Mesothelial cell of epicardium (in vitro differentiated cells): ENCODE measurements around the gene TAF8. TPM values are rescaled to one million over a fixed set of nuclear protein-coding genes. Genes with fewer than 3 reads are reported as not detected.

Experiments used
- DNase-seq, 2 experiments: peaks; one replicate each; pipeline ENCODE4 v3.0.0; 2021; ENCODE audit warnings: low spot score in 2 of 2; ENCODE audit not compliant: unreplicated experiment in 2 of 2
- H3K27ac Mint-ChIP-seq: 2 replicates; pipeline ENCODE4 v1.8.0; 2021; ENCODE audit warnings: mixed read lengths
- H3K27me3 Mint-ChIP-seq: 2 replicates; pipeline ENCODE4 v1.8.0; 2021; ENCODE audit warnings: low read depth, mixed read lengths
- H3K36me3 Mint-ChIP-seq: 2 replicates; pipeline ENCODE4 v1.8.0; 2021; ENCODE audit warnings: mixed read lengths
- H3K4me1 Mint-ChIP-seq: 2 replicates; pipeline ENCODE4 v1.8.0; 2021; ENCODE audit warnings: mixed read lengths
- H3K4me3 Mint-ChIP-seq: 2 replicates; pipeline ENCODE4 v1.8.0; 2021; ENCODE audit warnings: mild to moderate bottlenecking, moderate library complexity, mixed read lengths
- H3K9me3 Mint-ChIP-seq: 2 replicates; pipeline ENCODE4 v1.8.0; 2021; ENCODE audit warnings: mixed read lengths
- total RNA-seq: library from RNA; stranded (reverse); gene quantifications from 3 replicates; pipeline ENCODE4 v1.2.1, GENCODE V29; 2021
- TF ChIP-seq, protein P1 (sequence below): fragments of 200-600 bp; sonication (generic); IDR thresholded peaks from one replicate; pipeline ENCODE4 v1.5.0; 2021; ENCODE audit warnings: antibody characterized with exemption; ENCODE audit not compliant: unreplicated experiment

Gene TAF8
- total RNA-seq, 1 donor from 2014 or later: 38.9 TPM

GRCh38 chr6:42135722-42136121 lies 85.4 kb downstream of the TAF8 start:
- Mint-ChIP-seq H3K4me1 (peaks cover 36% of the 10 kb centered on the region), H3K36me3 (peaks cover 4% of the 10 kb centered on the region), H3K9me3 (no peaks in the 10 kb centered on the region), H3K27ac (no peak overlapping the region), H3K4me3 (no peak overlapping the region), H3K27me3 (no peaks in the 10 kb centered on the region)
- TF ChIP-seq, protein P1, sequence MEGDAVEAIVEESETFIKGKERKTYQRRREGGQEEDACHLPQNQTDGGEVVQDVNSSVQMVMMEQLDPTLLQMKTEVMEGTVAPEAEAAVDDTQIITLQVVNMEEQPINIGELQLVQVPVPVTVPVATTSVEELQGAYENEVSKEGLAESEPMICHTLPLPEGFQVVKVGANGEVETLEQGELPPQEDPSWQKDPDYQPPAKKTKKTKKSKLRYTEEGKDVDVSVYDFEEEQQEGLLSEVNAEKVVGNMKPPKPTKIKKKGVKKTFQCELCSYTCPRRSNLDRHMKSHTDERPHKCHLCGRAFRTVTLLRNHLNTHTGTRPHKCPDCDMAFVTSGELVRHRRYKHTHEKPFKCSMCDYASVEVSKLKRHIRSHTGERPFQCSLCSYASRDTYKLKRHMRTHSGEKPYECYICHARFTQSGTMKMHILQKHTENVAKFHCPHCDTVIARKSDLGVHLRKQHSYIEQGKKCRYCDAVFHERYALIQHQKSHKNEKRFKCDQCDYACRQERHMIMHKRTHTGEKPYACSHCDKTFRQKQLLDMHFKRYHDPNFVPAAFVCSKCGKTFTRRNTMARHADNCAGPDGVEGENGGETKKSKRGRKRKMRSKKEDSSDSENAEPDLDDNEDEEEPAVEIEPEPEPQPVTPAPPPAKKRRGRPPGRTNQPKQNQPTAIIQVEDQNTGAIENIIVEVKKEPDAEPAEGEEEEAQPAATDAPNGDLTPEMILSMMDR: no peak
- no peak for DNase-seq

DNA sequence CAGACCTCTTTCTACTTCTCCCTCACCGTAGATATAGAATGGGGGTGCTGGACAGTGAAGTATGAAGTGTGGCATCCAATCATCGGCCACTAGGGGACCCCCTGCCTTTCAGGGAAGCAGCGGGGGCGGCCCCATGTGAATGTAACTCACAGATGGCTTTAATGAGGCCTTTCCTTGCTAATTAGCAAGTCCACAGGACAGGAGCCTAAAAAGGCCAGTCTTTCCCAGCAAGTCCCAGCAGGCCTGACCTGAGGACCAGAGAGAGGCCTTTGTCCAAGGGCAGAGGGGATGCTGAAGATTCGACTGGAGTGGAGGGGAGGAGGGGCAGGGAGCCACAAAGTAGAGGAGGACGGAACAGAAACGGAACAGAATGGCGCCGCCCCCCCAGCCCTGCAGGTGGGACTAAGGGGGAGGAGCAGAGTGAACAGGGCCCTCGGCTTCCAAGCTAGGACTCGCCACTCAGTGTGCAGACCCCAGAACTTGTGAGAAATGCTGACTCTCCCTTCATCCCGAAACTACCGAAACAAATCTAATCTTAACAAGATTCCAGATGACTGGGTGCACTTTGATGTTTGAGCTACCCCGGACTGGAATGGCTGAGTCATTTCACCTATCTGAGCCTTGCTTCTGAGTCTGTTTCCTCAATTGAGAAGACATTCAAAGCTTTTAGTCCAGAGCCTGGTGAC lies 86.3 kb downstream of the TAF8 start:
- DNase-seq: peak; percentile 40 to 54
- Mint-ChIP-seq H3K27me3 (no peaks in the 10 kb centered on the region), H3K27ac (peak overlapping the region; percentile 99), H3K4me3 (peak overlapping the region; percentile 46), H3K36me3 (peaks cover 3% of the 10 kb centered on the region), H3K9me3 (no peaks in the 10 kb centered on the region), H3K4me1 (peaks cover 45% of the 10 kb centered on the region)
- TF ChIP-seq, protein P1: no peak

Other genes with a start within 250 kb of the TAF8 start
- 12.0 to 13.8 TPM (median 12.1 TPM) in 3 replicates for gene USP49, start 155.1 kb upstream of the TAF8 start, total RNA-seq
- gene MED20, start 129.4 kb upstream of the TAF8 start, total RNA-seq: 24.1 to 25.1 TPM (median 25.1 TPM) in 3 replicates
- 32.7 to 36.5 TPM (median 32.8 TPM) in 3 replicates for gene BYSL, start 129.0 kb upstream of the TAF8 start, total RNA-seq
- gene CCND3, start 108.7 kb upstream of the TAF8 start, total RNA-seq: 37.2 to 42.0 TPM (median 39.5 TPM) in 3 replicates
- 22.4 to 23.9 TPM (median 22.5 TPM) in 3 replicates for gene C6orf132, start 92.1 kb downstream of the TAF8 start, total RNA-seq
- gene GUCA1A, start 122.8 kb downstream of the TAF8 start, total RNA-seq: 0.91 to 1.3 TPM (median 0.92 TPM) in 3 replicates
- 2.2 to 2.7 TPM (median 2.6 TPM) in 3 replicates for gene GUCA1B, start 144.4 kb downstream of the TAF8 start, total RNA-seq
- gene MRPS10, start 167.3 kb downstream of the TAF8 start, total RNA-seq: 23.2 to 24.4 TPM (median 23.9 TPM) in 3 replicates